GM10266 (cell line): Measurements from ENCODE around the gene CUX1.
"Not testable (repeated sequence)": the region's sequence is repeated elsewhere in the genome, so short reads cannot be mapped to it uniquely, and the experiment has no call there.

ENCODE experiments used
- DNase-seq: peaks from one replicate; pipeline ENCODE4 v3.0.0; 2012; ENCODE audit errors: extremely low spot score
- TF ChIP-seq, protein P1 (sequence below): IDR thresholded peaks from 2 replicates; pipeline ENCODE4 v1.5.1; 2012; ENCODE audit warnings: mild to moderate bottlenecking, low read depth; ENCODE audit not compliant: control insufficient read depth, insufficient read depth; ENCODE audit errors: missing control alignments

The CUX1 gene

DNA sequence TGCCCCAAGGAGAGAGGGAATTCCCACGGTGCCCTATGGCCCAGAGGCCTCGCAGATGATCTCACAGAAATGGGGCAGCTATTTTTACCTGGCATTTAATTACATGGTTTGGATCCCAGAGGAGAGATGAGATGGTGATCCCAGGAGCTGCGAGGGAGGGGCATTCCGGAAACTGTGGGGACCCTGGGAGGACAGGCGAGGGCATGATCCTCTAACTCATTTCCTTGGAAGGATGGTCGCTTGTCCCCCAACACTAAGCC, 478.7 kb downstream of the CUX1 start:
- TF ChIP-seq, protein P1, sequence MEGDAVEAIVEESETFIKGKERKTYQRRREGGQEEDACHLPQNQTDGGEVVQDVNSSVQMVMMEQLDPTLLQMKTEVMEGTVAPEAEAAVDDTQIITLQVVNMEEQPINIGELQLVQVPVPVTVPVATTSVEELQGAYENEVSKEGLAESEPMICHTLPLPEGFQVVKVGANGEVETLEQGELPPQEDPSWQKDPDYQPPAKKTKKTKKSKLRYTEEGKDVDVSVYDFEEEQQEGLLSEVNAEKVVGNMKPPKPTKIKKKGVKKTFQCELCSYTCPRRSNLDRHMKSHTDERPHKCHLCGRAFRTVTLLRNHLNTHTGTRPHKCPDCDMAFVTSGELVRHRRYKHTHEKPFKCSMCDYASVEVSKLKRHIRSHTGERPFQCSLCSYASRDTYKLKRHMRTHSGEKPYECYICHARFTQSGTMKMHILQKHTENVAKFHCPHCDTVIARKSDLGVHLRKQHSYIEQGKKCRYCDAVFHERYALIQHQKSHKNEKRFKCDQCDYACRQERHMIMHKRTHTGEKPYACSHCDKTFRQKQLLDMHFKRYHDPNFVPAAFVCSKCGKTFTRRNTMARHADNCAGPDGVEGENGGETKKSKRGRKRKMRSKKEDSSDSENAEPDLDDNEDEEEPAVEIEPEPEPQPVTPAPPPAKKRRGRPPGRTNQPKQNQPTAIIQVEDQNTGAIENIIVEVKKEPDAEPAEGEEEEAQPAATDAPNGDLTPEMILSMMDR: no peak
- DNase-seq: no peak

DNA sequence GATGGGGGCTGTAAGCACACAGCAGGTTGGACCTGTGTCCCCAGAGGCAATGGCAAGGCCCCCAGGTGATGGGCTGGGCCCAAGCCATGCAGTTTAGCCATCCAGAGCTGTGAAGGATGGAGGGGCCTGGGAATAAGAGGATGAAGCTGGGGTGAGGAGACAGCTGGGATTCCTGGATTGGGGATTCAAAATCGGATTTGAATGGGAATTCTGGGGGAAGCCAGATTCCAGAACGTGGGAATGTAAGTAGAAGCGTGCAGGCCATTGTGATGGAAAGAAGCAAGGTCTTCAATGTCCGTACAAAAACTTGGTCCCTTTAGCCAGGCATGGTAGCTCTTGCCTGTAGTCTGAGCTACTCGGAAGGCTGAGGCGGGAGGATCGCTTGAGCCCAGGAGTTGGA, 479.1 kb downstream of the CUX1 start:
- no peak for DNase-seq
- TF ChIP-seq, protein P1: no peak

DNA sequence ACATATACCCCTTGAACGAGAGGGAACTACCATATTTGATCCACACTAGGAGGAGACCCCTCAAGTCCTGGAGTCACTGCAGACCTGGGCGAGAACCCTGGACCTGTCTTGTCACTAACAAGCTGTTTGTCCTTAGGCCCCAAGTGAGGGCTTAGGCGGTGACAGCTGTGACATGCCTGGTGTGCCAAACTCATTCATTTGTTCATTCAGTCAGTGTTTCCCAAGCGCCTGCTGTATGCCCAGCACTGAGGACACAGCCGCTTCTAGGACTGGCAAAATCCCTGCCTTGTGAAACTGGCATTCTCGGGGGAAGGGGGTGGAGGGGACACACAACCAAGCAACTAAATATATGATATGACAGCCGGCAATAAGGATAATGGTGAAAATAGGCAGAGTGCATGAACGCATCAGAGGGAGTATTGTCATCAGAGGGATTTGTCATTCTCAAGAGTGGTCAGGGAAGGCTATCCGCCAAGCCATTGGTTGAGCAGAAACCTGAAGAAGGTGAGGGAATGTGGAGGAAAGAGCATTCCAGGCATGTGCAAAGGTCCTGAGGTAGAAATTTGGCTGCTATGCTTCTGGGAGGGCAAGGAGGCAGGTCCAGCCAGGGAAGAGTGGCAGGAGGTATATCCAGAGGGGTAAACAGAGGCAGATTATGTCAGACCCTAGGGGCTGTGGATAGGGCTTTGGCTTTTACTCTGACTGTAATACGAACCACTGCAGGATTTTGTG, 480.2 kb downstream of the CUX1 start:
- TF ChIP-seq, protein P1: no peak

DNA sequence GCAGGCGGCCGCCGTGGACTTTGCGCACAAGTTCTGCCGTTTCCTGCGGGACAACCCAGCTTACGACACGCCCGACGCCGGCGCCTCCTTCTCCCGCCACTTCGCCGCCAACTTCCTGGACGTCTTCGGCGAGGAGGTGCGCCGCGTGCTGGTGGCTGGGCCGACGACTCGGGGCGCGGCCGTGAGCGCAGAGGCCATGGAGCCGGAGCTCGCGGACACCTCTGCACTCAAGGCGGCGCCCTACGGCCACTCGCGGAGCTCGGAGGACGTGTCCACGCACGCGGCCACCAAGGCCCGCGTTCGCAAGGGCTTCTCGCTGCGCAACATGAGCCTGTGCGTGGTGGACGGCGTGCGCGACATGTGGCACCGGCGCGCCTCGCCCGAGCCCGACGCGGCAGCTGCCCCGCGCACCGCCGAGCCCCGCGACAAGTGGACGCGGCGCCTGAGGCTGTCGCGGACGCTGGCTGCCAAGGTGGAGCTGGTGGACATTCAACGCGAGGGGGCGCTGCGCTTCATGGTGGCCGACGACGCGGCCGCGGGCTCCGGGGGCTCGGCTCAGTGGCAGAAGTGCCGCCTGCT, 483.3 kb downstream of the CUX1 start:
- no peak for DNase-seq
- TF ChIP-seq, protein P1: no peak

More for the DNA sequence above, 480.2 kb downstream of the CUX1 start:
- DNase-seq: no peak

DNA sequence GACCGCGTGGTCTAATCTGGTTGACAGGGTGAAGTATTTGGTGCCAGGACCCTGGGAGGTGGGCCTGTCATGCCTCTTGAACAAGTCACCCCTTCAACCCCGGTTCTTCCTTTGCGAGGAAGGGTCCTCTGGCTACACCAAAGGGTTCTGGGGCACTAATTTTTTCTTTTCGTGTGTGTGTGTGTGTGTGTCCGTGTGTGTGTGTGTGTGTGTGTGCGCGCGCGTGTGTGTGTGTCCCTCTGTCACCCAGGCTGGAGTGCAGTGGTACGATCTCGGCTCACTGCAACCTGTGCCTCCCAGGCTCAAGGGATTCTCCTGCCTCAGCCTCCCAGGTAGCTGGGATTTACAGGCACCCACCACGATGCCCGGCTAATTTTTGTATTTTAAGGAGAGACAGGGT, 483.9 kb downstream of the CUX1 start:
- DNase-seq: not testable (repeated sequence)

DNA sequence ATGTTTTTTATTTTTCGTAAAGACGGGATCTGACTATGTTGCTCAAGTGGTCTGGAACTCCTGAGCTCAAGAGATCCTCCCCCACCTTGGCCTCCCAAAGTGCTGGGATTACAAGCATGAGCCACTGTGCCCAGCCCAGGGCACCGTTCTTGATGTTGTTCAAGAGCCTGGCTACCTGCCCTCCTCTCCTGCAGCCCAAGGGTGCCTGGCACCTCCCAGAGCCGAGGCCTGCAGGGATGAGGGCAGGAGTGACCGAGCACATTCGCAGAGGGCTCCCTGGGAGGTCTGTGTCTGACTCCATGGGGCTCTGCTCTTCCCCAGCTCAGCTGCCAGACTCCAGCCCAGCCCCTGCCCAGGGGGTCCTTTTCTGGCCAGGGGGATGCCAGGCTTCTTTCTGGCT, 484.6 kb downstream of the CUX1 start:
- DNase-seq: no peak
- TF ChIP-seq, protein P1: no peak

DNA sequence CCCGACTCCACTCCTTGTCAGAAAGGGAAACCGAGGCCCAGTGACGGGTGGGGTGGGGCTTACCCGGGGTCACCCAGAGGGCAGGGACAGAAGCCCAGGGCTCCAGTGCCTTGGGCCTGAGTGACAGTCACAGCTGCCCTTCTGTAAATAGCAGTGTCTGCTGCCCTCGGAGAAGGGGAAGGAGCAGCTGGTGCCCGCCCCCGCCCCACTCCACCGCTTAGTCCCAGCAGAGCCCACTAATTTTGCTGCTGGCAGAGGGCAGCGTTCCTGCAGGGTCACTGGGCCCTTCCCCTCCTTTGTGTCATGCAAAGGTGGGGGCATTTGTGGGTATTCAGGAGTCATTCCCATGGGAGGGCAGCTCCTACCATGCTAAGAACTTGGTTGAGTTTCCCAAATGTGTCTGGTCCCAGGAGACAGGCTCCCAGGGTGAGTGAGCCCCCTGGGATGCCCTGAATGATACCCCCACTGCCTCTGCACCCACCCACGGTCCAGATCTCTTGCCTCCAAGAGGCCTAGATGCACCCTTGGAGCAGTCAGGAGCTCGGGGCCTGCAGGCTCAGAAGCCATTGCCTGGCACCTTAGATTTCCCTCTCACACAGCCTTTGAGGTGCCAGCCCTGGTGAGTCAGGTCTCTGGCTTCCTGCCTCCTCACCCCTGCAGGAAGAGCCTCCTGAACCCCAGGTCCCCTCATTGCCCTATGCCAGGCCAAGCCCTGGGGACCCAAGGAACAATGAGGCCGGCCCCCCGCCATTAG, 486.4 kb downstream of the CUX1 start:
- DNase-seq: no peak
- TF ChIP-seq, protein P1: no peak
